Spleen (tissue), 11 donors: ENCODE results near the gene GRIN1. TPM values are rescaled to one million over a fixed set of nuclear protein-coding genes. Genes with fewer than 3 reads are reported as not detected.

Experiments
- DNase-seq: peaks from one replicate; pipeline ENCODE4 v3.0.0-alpha.2; 2020
- H3K27ac ChIP-seq, 8 donors: fragments of 200-600 bp; sonication (generic) in 7 of 8; 1 replicate in 4 of 8; 2 replicates in 4 of 8; pipeline versions ENCODE4 v1.5.0 to v1.8.0; 2016 to 2021; ENCODE audit warnings: inconsistent platforms in 4 of 8, mild to moderate bottlenecking in 4 of 8, moderate library complexity in 1 of 8
- H3K27me3 ChIP-seq, 7 donors: fragments of 200-600 bp; sonication (generic) in 6 of 7; replicated peaks in 1 of 7; 1 replicate in 4 of 7; 2 replicates in 3 of 7; pipeline versions ENCODE4 v1.5.0 to v1.8.0; 2016 to 2021; ENCODE audit warnings: inconsistent platforms in 3 of 7, mild to moderate bottlenecking in 1 of 7
- H3K36me3 ChIP-seq, 6 donors: fragments of 200-600 bp; sonication (generic) in 5 of 6; 1 replicate in 4 of 6; 2 replicates in 2 of 6; pipeline versions ENCODE4 v1.5.0 to v1.8.0; 2016 to 2021; ENCODE audit warnings: inconsistent platforms in 2 of 6
- H3K4me1 ChIP-seq, 6 donors: fragments of 200-600 bp; sonication (generic) in 5 of 6; 1 replicate in 3 of 6; 2 replicates in 3 of 6; pipeline versions ENCODE4 v1.5.0 to v1.8.0; 2016 to 2021; ENCODE audit warnings: inconsistent platforms in 3 of 6
- H3K4me3 ChIP-seq, 8 donors: fragments of 200-600 bp; sonication (generic) in 7 of 8; 1 replicate in 4 of 8; 2 replicates in 4 of 8; pipeline versions ENCODE4 v1.5.0 to v1.8.0; 2016 to 2021; ENCODE audit warnings: inconsistent platforms in 4 of 8, mild to moderate bottlenecking in 4 of 8, moderate library complexity in 2 of 8
- H3K9me3 ChIP-seq, 8 donors: fragments of 200-600 bp; sonication (generic) in 7 of 8; 1 replicate in 4 of 8; 2 replicates in 4 of 8; pipeline versions ENCODE4 v1.5.0 to v1.8.0; 2016 to 2021; ENCODE audit warnings: inconsistent platforms in 4 of 8
- CTCF ChIP-seq, 11 experiments: fragments of 200-600 bp in 7 of 11; fragments of 450-650 bp in 4 of 11; sonication (generic) in 4 of 11; IDR thresholded peaks in 8 of 11; conservative IDR thresholded peaks in 3 of 11; 1 replicate in 7 of 11; 2 replicates in 4 of 11; pipeline versions ENCODE4 v1.4.0 to v1.8.0; 2016 to 2021; ENCODE audit warnings: antibody characterized with exemption in 11 of 11, inconsistent platforms in 4 of 11, mild to moderate bottlenecking in 1 of 11
- POLR2A ChIP-seq, 3 donors: fragments of 450-650 bp; IDR thresholded peaks; one replicate each; pipeline ENCODE4 v1.5.1; 2017; ENCODE audit warnings: antibody characterized with exemption in 3 of 3, mild to moderate bottlenecking in 1 of 3
- POLR2AphosphoS5 ChIP-seq, 3 donors: sonication (generic); formaldehyde crosslinking; IDR thresholded peaks; one replicate each; pipeline ENCODE4 v1.5.1; 2017; ENCODE audit warnings: antibody characterized with exemption in 3 of 3
- WGBS, 5 donors: extraction: QIAGEN DNeasy Blood & Tissue Kit in 3 of 5; methylation state at CpG; one replicate each; pipeline versions ENCODE4 v1.1.5 to v1.1.7; 2013 to 2018; 5-methylcytosine and 5-hydroxymethylcytosine counted together
- intact Hi-C: fragments of 100-400 bp; cut with DNase I; formaldehyde crosslinking; loops from one replicate; pipeline ENCODE4 v1.15.0; 2023; ENCODE audit warnings: low total_unique reads
- polyA plus RNA-seq, 3 donors: library from polyadenylated mRNA; stranded (reverse); fragments of 200-250 nt; gene quantifications; one replicate each; pipeline ENCODE4 v1.2.1, GENCODE V29; 2013
- total RNA-seq, 7 donors: library from RNA; depleted of rRNA in 3 of 7; stranded (reverse); fragments of >200 nt in 3 of 7; fragmentation: NEBNext Ultra II Directional in 4 of 7; extraction: Animal tissue kit (Norgen Biotek cat#: 25700) in 4 of 7; gene quantifications; one replicate each; pipeline versions ENCODE4 v1.1.0 to v1.2.1, GENCODE V29; 2016 to 2021
- donor health status: healthy with polysubstance abuse.
- donor health status: DM: no; HTN: no; CAD: no; lungs with moderate emphysema.
- donor health status: DM: no; HTN: no; CAD: no.
- donor health status: Bipolar disorder and iron deficiency.
- donor health status: healthy.
- donor health status: DM: no; HTN: no; CAD: no.
- donor health status: DM: yes; HTN: yes; CAD: no.

The GRIN1 gene
- total and polyA plus RNA-seq, 10 donors = 0.03 to 0.70 (median 0.05) TPM; not detected in 6

- 56 to 70% (median 63%) methylated on average over 42 to 49 of the region's 49 CpGs for whole genome bisulfite sequencing, 5 donors
- no peak for TF ChIP-seq POLR2AphosphoS5 (IDR thresholded peaks at IDR 0.05)
- no peak for TF ChIP-seq CTCF (IDR thresholded peaks at IDR 0.05 in 8 of 11, conservative IDR thresholded peaks at IDR 0.05 in 3 of 11)
- no peak for TF ChIP-seq POLR2A (IDR thresholded peaks at IDR 0.05)
- H3K27me3 ChIP-seq = peaks cover 0 to 82% (median 50%) of the 10 kb centered on the region in 7 donors
- no peak overlapping the region for H3K4me3 ChIP-seq
- peaks cover 0 to 6% (median 0%) of the 10 kb centered on the region in 8 donors for H3K9me3 ChIP-seq
- intact Hi-C loops = no loop called here
- no peaks in the 10 kb centered on the region for H3K36me3 ChIP-seq
- no peak for DNase-seq
- H3K4me1 ChIP-seq = no peaks in the 10 kb centered on the region
- no peak overlapping the region for H3K27ac ChIP-seq
Measured at GRCh38 chr9:137145731-137146526, 7.0 kb downstream of the GRIN1 start.

- H3K27ac ChIP-seq = no peak overlapping the region
- TF ChIP-seq POLR2AphosphoS5 (IDR thresholded peaks at IDR 0.05) (no peak), CTCF (IDR thresholded peaks at IDR 0.05 in 8 of 11, conservative IDR thresholded peaks at IDR 0.05 in 3 of 11) (no peak), POLR2A (IDR thresholded peaks at IDR 0.05) (no peak)
- peaks cover 0 to 76% (median 44%) of the 10 kb centered on the region in 7 donors for H3K27me3 ChIP-seq
- no peak overlapping the region for H3K4me3 ChIP-seq
- WGBS, 5 donors = 52 to 72% (median 71%) methylated on average over 2 to 9 of the region's 9 CpGs
- H3K4me1 ChIP-seq = no peaks in the 10 kb centered on the region
- intact Hi-C loops = no loop called here
- H3K9me3 ChIP-seq = peaks cover 0 to 10% (median 0%) of the 10 kb centered on the region in 8 donors
- DNase-seq = no peak
- H3K36me3 ChIP-seq = no peaks in the 10 kb centered on the region
Measured at GRCh38 chr9:137146527-137146918, 7.6 kb downstream of the GRIN1 start.

DNA sequence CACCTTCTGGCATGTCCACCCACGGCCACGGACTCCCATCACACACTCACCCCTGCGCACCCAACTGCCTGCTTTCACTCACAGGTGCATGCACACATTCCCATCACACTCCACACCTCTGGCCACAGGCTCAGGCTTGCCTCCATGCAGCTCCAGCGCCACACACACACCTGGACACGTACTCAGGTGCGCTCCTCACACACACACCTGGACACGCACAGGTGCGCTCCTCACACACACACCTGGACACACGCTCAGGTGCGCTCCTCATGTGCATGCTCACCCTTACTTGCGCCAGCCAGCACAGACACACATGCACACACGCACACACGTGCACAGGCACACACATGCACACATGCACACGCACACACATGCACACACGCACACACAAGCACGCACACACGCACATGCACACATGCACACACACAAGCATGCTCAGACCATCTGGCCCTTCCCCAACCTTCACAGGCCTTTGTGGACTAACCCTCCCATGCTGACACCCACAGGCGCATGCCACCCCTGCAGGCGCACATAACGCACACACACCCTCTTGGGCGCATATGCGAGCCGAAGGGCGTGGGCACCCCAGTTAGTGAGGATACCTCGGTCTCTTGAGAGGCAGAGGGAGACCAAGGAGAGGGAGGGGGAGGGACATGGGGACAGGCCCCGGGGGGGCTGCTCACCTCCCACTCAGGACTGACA is 8.3 kb downstream of the GRIN1 start:
- WGBS, 5 donors = 85 to 89% (median 88%) methylated on average over 25 to 26 of the region's 26 CpGs
- Histone ChIP-seq H3K4me3 (no peak overlapping the region), H3K9me3 (peaks cover 0 to 10% (median 0%) of the 10 kb centered on the region in 8 donors), H3K4me1 (no peaks in the 10 kb centered on the region), H3K36me3 (no peaks in the 10 kb centered on the region), H3K27me3 (peaks cover 0 to 69% (median 38%) of the 10 kb centered on the region in 7 donors), H3K27ac (no peak overlapping the region)
- intact Hi-C loops = no loop called here
- TF ChIP-seq POLR2AphosphoS5 (IDR thresholded peaks at IDR 0.05) (no peak), POLR2A (IDR thresholded peaks at IDR 0.05) (no peak), CTCF (IDR thresholded peaks at IDR 0.05 in 8 of 11, conservative IDR thresholded peaks at IDR 0.05 in 3 of 11) (no peak)
- no peak for DNase-seq

- no peaks in the 10 kb centered on the region for H3K4me1 ChIP-seq
- WGBS, 5 donors = 28 to 41% (median 35%) methylated on average over 9 to 24 of the region's 24 CpGs
- peaks cover 0 to 64% (median 33%) of the 10 kb centered on the region in 7 donors for H3K27me3 ChIP-seq
- DNase-seq = no peak
- H3K36me3 ChIP-seq = no peaks in the 10 kb centered on the region
- peaks cover 0 to 10% (median 0%) of the 10 kb centered on the region in 8 donors for H3K9me3 ChIP-seq
- intact Hi-C loops = no loop called here
- no peak for TF ChIP-seq POLR2A (IDR thresholded peaks at IDR 0.05)
- no peak for TF ChIP-seq POLR2AphosphoS5 (IDR thresholded peaks at IDR 0.05)
- TF ChIP-seq CTCF (IDR thresholded peaks at IDR 0.05 in 8 of 11, conservative IDR thresholded peaks at IDR 0.05 in 3 of 11) = no peak
- no peak overlapping the region for H3K4me3 ChIP-seq
- H3K27ac ChIP-seq = no peak overlapping the region
Measured at GRCh38 chr9:137147793-137148160, 8.8 kb downstream of the GRIN1 start.
